Occipital lobe (tissue), 2 donors: Measurements from ENCODE around the gene DQX1. TPM values are rescaled to one million over a fixed set of nuclear protein-coding genes. Genes with fewer than 3 reads are reported as not detected.
"Not testable (repeated sequence)": the region's sequence is repeated elsewhere in the genome, so short reads cannot be mapped to it uniquely, and the experiment has no call there.

Experiments used
- DNase-seq: peaks from one replicate; lab custom pipeline; 2025; lab: John Stamatoyannopoulos, UW
- total RNA-seq: library from RNA; depleted of rRNA; stranded (reverse); fragments of >200 nt; gene quantifications from one replicate; pipeline ENCODE4 v1.2.3, GENCODE V29; 2014

Gene DQX1
- not detected for total RNA-seq

GRCh38 chr2:74525717-74526648 lies at the start of gene DQX1:
Gene DQX1, minus strand, starts transcription at chr2:74526231. Its CDS starts 502 bp downstream, at chr2:74525729.
- DNase-seq: no peak

- DNase-seq: no peak
Measured at GRCh38 chr2:74575320-74575719, 49.3 kb upstream of the DQX1 start.

- no peak for DNase-seq
Measured at GRCh38 chr2:74573747-74574562, 47.9 kb upstream of the DQX1 start.

- DNase-seq: no peak
Measured at GRCh38 chr2:74572178-74572925, 46.3 kb upstream of the DQX1 start.

GRCh38 chr2:74571058-74571457 lies 45.0 kb upstream of the DQX1 start:
- no peak for DNase-seq

GRCh38 chr2:74569686-74570085 lies 43.7 kb upstream of the DQX1 start:
- DNase-seq: no peak

DNA sequence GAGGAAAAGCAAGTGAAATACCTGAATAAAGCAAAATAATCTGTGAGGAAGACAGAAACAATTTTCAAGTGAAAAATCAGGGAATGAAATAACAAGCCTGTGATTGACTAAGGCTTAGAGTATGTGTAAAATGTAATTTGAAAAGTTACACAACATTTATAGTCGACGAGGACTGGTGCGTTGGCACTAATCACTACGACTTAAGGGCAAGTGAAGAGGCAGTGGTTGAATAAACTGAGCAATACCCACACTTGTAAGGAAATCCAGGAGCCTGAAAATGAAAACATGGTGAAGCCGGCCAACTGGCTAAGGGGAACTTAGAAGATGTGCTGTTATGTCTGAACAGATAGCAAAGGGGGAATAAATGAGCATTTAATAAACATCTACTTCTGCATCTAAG lies 41.9 kb upstream of the DQX1 start:
- no peak for DNase-seq

- DNase-seq: no peak
Measured at GRCh38 chr2:74566754-74567085, 40.7 kb upstream of the DQX1 start.

DNA sequence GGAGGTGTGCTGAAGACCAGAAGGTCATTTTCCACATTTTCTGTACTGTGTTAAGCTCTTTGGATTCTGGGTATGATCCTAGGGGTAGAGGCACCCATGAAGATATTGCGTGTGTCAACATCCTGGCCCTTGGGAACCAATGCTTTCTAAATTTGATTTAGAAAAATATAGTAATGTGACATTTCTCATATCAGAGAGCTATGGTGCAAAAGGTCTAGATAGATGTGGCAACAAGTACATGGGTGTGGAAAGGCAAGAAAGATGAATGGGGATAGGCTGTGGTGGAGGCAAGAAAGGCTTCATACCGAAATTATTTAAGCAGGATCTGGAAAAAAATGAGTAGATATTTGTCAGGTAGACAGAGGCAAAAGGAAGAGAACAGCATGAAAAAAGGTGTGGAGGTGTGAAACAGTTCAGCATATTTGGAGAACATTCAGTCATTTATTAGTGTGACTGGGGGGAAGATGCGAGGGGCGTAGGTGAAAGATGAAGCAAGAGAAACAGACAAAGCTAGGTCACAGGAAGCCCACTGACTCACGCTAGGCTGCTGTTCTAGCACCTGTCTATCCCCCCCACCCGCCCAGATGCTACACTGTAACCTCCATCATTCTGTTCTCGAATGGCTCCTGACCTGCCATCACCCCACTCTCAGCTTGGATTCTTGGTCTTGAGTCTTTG lies 40.2 kb upstream of the DQX1 start:
- no peak for DNase-seq

GRCh38 chr2:74564222-74564621 lies 38.2 kb upstream of the DQX1 start:
- DNase-seq: no peak

DNA sequence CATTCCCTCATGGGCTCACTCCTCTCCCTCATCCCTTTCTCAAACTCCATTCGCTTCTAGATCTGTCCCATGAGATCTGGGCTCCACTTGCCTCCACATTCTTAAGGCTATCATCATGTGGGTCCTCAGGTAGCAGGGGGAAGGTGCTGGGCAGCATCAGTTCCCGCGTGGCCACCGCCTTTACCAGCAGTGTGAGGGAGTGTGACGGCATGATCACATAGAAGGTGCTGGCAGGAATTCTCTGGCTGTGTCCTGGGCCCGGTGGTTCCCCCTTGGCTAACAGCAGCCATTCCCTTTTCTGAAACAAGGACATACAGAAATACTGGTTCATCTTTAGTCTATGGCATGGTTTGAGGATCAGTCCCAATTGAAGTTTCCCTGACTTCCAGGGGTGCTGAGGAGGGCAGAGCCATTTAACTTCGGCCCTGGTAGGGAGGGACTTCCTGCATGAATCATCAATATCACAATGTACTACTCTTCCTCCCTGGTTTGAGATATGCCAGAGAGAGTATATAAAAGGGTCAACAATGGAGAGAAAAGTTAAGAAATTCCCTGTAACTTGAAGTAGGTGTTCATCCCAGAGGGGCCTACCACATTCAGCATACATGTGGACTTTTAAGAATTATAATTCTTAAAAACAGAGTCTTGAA lies 36.2 kb upstream of the DQX1 start:
- DNase-seq: no peak

DNA sequence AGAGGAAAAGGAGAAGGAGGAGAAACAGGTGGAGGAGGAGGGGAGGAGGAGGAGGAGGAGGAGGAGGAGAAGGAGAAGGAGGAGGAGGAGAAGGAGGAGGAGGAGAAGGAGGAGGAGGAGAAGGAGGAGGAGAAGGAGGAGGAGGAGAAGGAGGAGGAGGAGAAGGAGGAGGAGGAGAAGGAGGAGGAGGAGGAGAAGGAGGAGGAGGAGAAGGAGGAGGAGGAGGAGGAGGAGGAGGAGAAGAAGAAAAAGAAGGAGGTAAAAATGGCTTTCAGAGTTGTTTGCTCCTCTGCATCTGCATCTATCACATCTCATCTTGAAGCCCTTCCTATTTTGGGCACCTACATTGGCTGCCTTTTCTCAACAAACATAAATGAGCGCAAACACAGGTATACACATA lies 35.0 kb upstream of the DQX1 start:
- DNase-seq: not testable (repeated sequence)

DNA sequence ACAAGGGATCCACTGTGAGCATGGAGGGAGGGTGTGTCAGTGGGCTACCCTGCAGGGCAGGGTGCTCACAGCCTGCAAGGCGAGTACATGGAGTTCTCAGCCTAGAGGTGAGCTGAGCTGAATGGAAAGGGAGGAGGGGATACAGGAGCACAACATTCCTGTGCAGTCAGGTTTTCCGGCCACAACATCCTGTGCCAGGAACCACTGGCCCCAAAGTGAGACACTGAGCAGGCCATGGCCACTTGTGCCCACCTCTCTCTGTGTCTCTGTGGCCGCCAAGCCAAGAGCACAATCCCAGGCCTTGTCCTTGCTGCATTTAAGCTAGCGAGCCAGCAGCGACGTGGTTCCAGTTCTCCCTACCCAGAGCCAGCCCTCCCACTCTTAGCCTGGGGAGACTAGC lies 34.6 kb upstream of the DQX1 start:
- no peak for DNase-seq

- DNase-seq: no peak
Measured at GRCh38 chr2:74559912-74560311, 33.9 kb upstream of the DQX1 start.

DNA sequence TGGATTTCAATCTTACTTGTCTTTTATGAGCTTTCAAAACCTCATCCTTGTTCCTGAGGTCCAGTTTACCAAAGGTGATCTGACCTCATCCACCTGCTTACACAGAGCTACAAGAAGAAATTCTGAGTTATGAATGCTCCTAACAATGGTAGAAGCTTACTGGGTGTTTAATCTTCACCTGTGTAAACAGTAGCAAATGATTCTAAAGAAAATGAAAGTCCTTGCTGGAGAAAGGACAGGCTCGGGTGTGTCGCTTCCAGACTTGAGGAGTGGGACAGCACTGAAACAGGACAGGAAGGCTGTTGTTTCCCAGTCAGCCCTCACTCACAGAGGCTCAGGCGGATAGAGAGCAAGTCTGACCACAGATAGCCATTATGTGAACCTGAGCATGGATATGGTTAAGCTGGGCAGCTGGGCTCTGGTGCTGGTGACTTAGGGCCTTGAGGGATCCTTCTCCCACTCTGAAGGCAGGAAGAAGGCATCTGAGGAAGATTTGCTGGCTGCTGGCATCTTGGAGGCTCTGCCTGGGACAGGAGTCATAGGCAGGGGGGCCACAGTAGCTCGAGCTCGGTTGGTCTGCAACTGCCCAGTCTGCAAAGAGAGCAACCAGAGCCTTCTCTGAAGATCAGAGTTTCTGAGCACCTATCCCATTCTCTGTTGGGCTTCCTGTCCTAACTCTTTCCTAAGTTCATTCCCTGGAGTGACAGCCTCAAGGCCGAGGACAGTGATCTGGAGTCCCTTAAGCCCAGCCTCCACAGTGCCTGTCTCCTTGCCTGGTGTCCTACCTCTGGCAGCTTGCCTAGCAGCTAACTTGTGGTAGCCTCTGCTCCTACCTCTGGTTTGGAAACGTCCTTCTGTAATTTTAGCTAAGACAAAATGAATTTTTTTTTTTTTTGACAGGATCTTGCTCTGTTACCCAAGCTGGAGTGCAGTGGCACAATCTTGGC lies 32.5 kb upstream of the DQX1 start:
- no peak for DNase-seq

DNA sequence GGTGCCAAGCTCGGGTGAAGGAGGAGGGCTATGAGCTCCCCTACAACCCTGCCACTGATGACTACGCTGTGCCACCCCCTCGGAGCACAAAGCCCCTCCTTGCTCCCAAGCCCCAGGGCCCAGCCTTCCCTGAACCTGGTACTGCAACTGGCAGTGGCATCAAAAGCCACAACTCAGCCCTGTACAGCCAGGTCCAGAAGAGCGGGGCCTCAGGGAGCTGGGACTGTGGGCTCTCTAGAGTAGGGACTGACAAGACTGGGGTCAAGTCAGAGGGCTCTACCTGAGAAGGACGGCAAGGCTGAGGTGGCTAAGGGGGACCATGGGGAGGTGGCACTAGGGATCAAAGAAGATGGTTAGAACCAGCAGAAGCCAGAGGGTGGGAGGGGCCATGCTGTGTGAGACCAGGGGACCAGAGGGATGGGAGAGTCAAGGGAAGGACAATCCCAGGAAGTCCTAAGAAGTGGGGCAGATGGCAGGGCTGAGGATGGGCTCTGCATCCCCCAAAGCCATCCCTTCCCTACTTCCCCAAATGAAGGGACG lies 30.9 kb upstream of the DQX1 start:
- DNase-seq: no peak

GRCh38 chr2:74556159-74556558 lies 30.1 kb upstream of the DQX1 start:
- DNase-seq: no peak

DNA sequence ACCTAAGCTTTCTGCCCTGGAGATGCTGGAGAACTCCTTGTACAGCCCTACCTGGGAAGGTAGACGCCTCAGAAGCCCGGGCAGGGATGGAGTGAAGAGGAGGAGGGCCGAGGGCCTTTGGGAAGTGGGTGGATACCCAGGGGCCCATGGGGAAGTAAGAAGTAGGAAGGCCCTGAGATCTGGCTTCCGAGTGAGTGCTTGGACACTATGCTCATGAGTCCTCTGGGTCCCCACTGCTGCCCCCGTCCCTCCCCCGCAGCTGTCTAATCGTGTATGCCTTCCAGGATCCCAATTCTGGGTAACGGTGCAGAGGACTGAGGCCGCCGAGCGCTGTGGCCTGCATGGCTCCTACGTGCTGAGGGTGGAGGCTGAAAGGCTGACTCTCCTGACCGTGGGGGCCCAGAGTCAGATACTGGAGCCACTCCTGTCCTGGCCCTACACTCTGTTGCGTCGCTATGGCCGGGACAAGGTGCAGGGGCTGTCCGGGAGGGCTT lies 29.6 kb upstream of the DQX1 start:
- DNase-seq: no peak

- DNase-seq: no peak
Measured at GRCh38 chr2:74554820-74555531, 28.9 kb upstream of the DQX1 start.
